CD14-positive monocyte (primary cell): ENCODE measurements around the gene AIG1. TPM values are rescaled to one million over a fixed set of nuclear protein-coding genes. Genes with fewer than 3 reads are reported as not detected.

ENCODE experiments used
- DNase-seq, 3 donors: peaks; one replicate each; pipeline ENCODE4 v3.0.0-alpha.2; 2011 to 2022
- H2AFZ ChIP-seq: 2 replicates; pipeline ENCODE4 v1.6.0; 2012; ENCODE audit warnings: mild to moderate bottlenecking, low read depth, low read length, inconsistent platforms; ENCODE audit not compliant: insufficient read depth, poor library complexity, severe bottlenecking
- H3K27ac ChIP-seq, 2 donors: 1 replicate in 1 of 2; 2 replicates in 1 of 2; pipeline ENCODE4 v1.5.1; 2012 to 2013; ENCODE audit warnings: low read length in 2 of 2, control low read depth in 1 of 2, inconsistent platforms in 1 of 2, low read depth in 1 of 2, mild to moderate bottlenecking in 1 of 2
- H3K27me3 ChIP-seq, 2 donors: one replicate each; pipeline versions ENCODE4 v1.6.0 to v1.6.1; 2011 to 2013; ENCODE audit warnings: low read length in 2 of 2; ENCODE audit not compliant: control insufficient read depth in 2 of 2, insufficient read depth in 2 of 2
- H3K36me3 ChIP-seq, 2 donors: replicated peaks in 1 of 2; 1 replicate in 1 of 2; 2 replicates in 1 of 2; pipeline versions ENCODE4 v1.5.1 to v1.6.1; 2012 to 2013; ENCODE audit warnings: low read length in 2 of 2, control low read depth in 1 of 2, inconsistent platforms in 1 of 2, mild to moderate bottlenecking in 1 of 2; ENCODE audit not compliant: insufficient read depth in 2 of 2, control insufficient read depth in 1 of 2
- H3K4me1 ChIP-seq, 2 donors: 1 replicate in 1 of 2; 2 replicates in 1 of 2; pipeline versions ENCODE4 v1.5.1 to v1.6.1; 2012 to 2013; ENCODE audit warnings: low read length in 2 of 2, control low read depth in 1 of 2, inconsistent platforms in 1 of 2, mild to moderate bottlenecking in 1 of 2, moderate library complexity in 1 of 2; ENCODE audit not compliant: insufficient read depth in 2 of 2, control insufficient read depth in 1 of 2
- H3K4me2 ChIP-seq: replicated peaks from 2 replicates; pipeline ENCODE3; 2012; ENCODE audit warnings: low read length, moderate library complexity, mild to moderate bottlenecking; ENCODE audit not compliant: poor library complexity, severe bottlenecking; ENCODE audit errors: extremely low read depth
- H3K4me3 ChIP-seq, 3 experiments: fragments of 200-600 bp in 1 of 3; sonication (generic) in 1 of 3; replicated peaks in 1 of 3; 1 replicate in 2 of 3; 2 replicates in 1 of 3; pipeline ENCODE4 v1.5.1; 2011 to 2013; ENCODE audit warnings: low read length in 3 of 3, mild to moderate bottlenecking in 3 of 3, control low read depth in 2 of 3, low read depth in 2 of 3, inconsistent platforms in 1 of 3, moderate library complexity in 1 of 3
- H3K79me2 ChIP-seq: 2 replicates; pipeline ENCODE4 v1.6.0; 2012; ENCODE audit warnings: mild to moderate bottlenecking, control low read depth, inconsistent platforms, low read length, moderate library complexity; ENCODE audit not compliant: insufficient read depth
- H3K9ac ChIP-seq: 2 replicates; pipeline ENCODE4 v1.6.0; 2017; ENCODE audit warnings: low read length, mild to moderate bottlenecking; ENCODE audit not compliant: insufficient read depth, poor library complexity, severe bottlenecking
- H3K9me3 ChIP-seq, 2 donors: replicated peaks in 1 of 2; 1 replicate in 1 of 2; 2 replicates in 1 of 2; pipeline versions ENCODE4 v1.5.1 to v1.6.1; 2012 to 2013; ENCODE audit warnings: low read length in 2 of 2, control low read depth in 1 of 2; ENCODE audit not compliant: control insufficient read depth in 1 of 2, insufficient read depth in 1 of 2
- H4K20me1 ChIP-seq: 2 replicates; pipeline ENCODE4 v1.6.0; 2012; ENCODE audit warnings: mild to moderate bottlenecking, low read length, control low read depth, moderate library complexity; ENCODE audit not compliant: insufficient read depth
- H3K27ac Mint-ChIP-seq, 7 donors: one replicate each; pipeline ENCODE4 v1.8.0; 2020; ENCODE audit warnings: mild to moderate bottlenecking in 7 of 7, mixed read lengths in 7 of 7, moderate library complexity in 6 of 7, inconsistent platforms in 2 of 7
- H3K27me3 Mint-ChIP-seq, 3 donors: one replicate each; pipeline ENCODE4 v1.8.0; 2021 to 2022; ENCODE audit warnings: low read depth in 3 of 3, mild to moderate bottlenecking in 3 of 3, mixed read lengths in 3 of 3, moderate library complexity in 3 of 3, inconsistent platforms in 1 of 3
- H3K36me3 Mint-ChIP-seq, 2 donors: one replicate each; pipeline ENCODE4 v1.8.0; 2020; ENCODE audit warnings: mixed read lengths in 2 of 2, inconsistent platforms in 1 of 2, mild to moderate bottlenecking in 1 of 2
- H3K4me1 Mint-ChIP-seq: one replicate; pipeline ENCODE4 v1.8.0; 2020; ENCODE audit warnings: mild to moderate bottlenecking, mixed read lengths
- H3K4me3 Mint-ChIP-seq, 2 donors: one replicate each; pipeline ENCODE4 v1.8.0; 2020; ENCODE audit warnings: mild to moderate bottlenecking in 2 of 2, mixed read lengths in 2 of 2, moderate library complexity in 1 of 2
- H3K9me3 Mint-ChIP-seq, 7 donors: one replicate each; pipeline ENCODE4 v1.8.0; 2020 to 2022; ENCODE audit warnings: mixed read lengths in 7 of 7, mild to moderate bottlenecking in 6 of 7, moderate library complexity in 6 of 7, inconsistent platforms in 2 of 7
- CTCF ChIP-seq: fragments of 200-600 bp; IDR thresholded peaks from one replicate; pipeline ENCODE4 v1.8.0; 2022; ENCODE audit warnings: antibody characterized with exemption, mild to moderate bottlenecking
- WGBS: methylation state at CpG from one replicate; pipeline ENCODE4 v1.1.5; 2013; ENCODE audit warnings: missing lambda C conversion rate; ENCODE audit not compliant: insufficient coverage; 5-methylcytosine and 5-hydroxymethylcytosine counted together
- intact Hi-C, 2 donors: fragments of 100-400 bp; cut with micrococcal nuclease; formaldehyde crosslinking; loops; one replicate each; pipeline versions ENCODE4 v1.15.0 to v1.15.1; 2023
- polyA plus RNA-seq, 3 donors: library from polyadenylated mRNA; depleted of rRNA in 1 of 3; unstranded in 2 of 3; stranded (reverse) in 1 of 3; fragments of 300-500 nt in 2 of 3; fragments of >200 nt in 1 of 3; fragmentation: Illumina TruSeq in 2 of 3; gene quantifications; 1 replicate in 2 of 3; 2 replicates in 1 of 3; pipeline ENCODE4 v1.2.3, GENCODE V29; 2012 to 2021

Gene AIG1
- polyA plus RNA-seq, 3 donors, result 6.7 to 7.6 (median 6.8) TPM

- no peak overlapping the region for H2AFZ ChIP-seq
- H3K27ac ChIP-seq, result no peak overlapping the region
- H3K36me3 ChIP-seq, result no peaks in the 10 kb centered on the region
- no peaks in the 10 kb centered on the region for H3K36me3 Mint-ChIP-seq
- H3K9me3 ChIP-seq, result no peaks in the 10 kb centered on the region
- no peaks in the 10 kb centered on the region for H3K27me3 ChIP-seq
- 100% methylated on average over 2 of the region's 3 CpGs for WGBS
- H3K27ac Mint-ChIP-seq, result no peak overlapping the region
- H3K4me1 ChIP-seq, result no peaks in the 10 kb centered on the region
- H3K4me1 Mint-ChIP-seq, result no peaks in the 10 kb centered on the region
- no peaks in the 10 kb centered on the region for H3K27me3 Mint-ChIP-seq
- peaks cover 0 to 3% (median 1%) of the 10 kb centered on the region in 7 donors for H3K9me3 Mint-ChIP-seq
- intact Hi-C loops, result no loop called here
- no peak overlapping the region for H3K4me2 ChIP-seq
- no peak overlapping the region for H3K4me3 Mint-ChIP-seq
- TF ChIP-seq CTCF, result no peak
- no peak for DNase-seq
- no peaks in the 10 kb centered on the region for H3K79me2 ChIP-seq
- no peak overlapping the region for H3K9ac ChIP-seq
- H3K4me3 ChIP-seq, result no peak overlapping the region
- no peaks in the 10 kb centered on the region for H4K20me1 ChIP-seq
These were observed 163.8 kb downstream of the AIG1 start for GRCh38 chr6:143224516-143224915.

GRCh38 chr6:143225929-143226328, 165.2 kb downstream of the AIG1 start:
- no peak for TF ChIP-seq CTCF
- no peaks in the 10 kb centered on the region for H3K9me3 ChIP-seq
- Mint-ChIP-seq H3K27me3 (no peaks in the 10 kb centered on the region), H3K27ac (no peak overlapping the region), H3K9me3 (peaks cover 0 to 3% (median 0%) of the 10 kb centered on the region in 7 donors), H3K36me3 (no peaks in the 10 kb centered on the region), H3K4me3 (no peak overlapping the region), H3K4me1 (no peaks in the 10 kb centered on the region)
- H3K27me3 ChIP-seq, result no peaks in the 10 kb centered on the region
- no peak overlapping the region for H2AFZ ChIP-seq
- H3K27ac ChIP-seq, result no peak overlapping the region
- intact Hi-C loops, result no loop called here
- H3K36me3 ChIP-seq, result no peaks in the 10 kb centered on the region
- no peaks in the 10 kb centered on the region for H3K79me2 ChIP-seq
- H3K4me2 ChIP-seq, result no peak overlapping the region
- no peak overlapping the region for H3K9ac ChIP-seq
- no peaks in the 10 kb centered on the region for H4K20me1 ChIP-seq
- H3K4me3 ChIP-seq, result no peak overlapping the region
- WGBS, result no CpG with 5 or more reads among the region's 2 CpGs
- no peak for DNase-seq
- H3K4me1 ChIP-seq, result no peaks in the 10 kb centered on the region
